Left lobe of liver (tissue), 2 donors: Measurements from ENCODE around the gene AFF4. TPM values are rescaled to one million over a fixed set of nuclear protein-coding genes. Genes with fewer than 3 reads are reported as not detected.
"Not testable (repeated sequence)": the region's sequence is repeated elsewhere in the genome, so short reads cannot be mapped to it uniquely, and the experiment has no call there.

Source experiments
- ATAC-seq: fragments of 200-7000 bp; cut with Tn5 transposase; one replicate; pipeline ENCODE4 v1.9.1; 2020; ENCODE audit warnings: mild to moderate bottlenecking, moderate library complexity
- DNase-seq: peaks from one replicate; pipeline ENCODE4 v3.0.0-alpha.2; 2020; ENCODE audit warnings: low spot score
- total RNA-seq: library from RNA; stranded (reverse); gene quantifications from one replicate; pipeline ENCODE4 v1.2.1, GENCODE V29; 2021
- donor health status: DM: no; HTN: no; CAD: no; lungs with moderate emphysema.
- donor health status: DM: no; HTN: yes; CAD: no.

Gene AFF4
- 17.4 TPM for total RNA-seq

GRCh38 chr5:132963171-132964104, at the start of gene AFF4:
AFF4 (minus strand) TSS chr5:132963634; CDS start chr5:132937189, 26,445 bp downstream.
- peak; percentile 98 for DNase-seq
- peak; percentile 92 for ATAC-seq

- ATAC-seq, DNase-seq: not testable (repeated sequence)
Measured at GRCh38 chr5:133008455-133008854, 45.0 kb upstream of the AFF4 start.

GRCh38 chr5:133006653-133007052, 43.2 kb upstream of the AFF4 start:
- DNase-seq, result no peak
- no peak for ATAC-seq

GRCh38 chr5:132999246-132999645, 35.8 kb upstream of the AFF4 start:
- ATAC-seq (no peak), DNase-seq (no peak)

GRCh38 chr5:132998556-132998955, 35.1 kb upstream of the AFF4 start:
- no peak for ATAC-seq
- DNase-seq, result peak; percentile 11

- DNase-seq (no peak), ATAC-seq (no peak)
Measured at GRCh38 chr5:132996307-132996706, 32.9 kb upstream of the AFF4 start.

GRCh38 chr5:132987531-132988408, 24.3 kb upstream of the AFF4 start:
- ATAC-seq (no peak), DNase-seq (peak; percentile 27)

- not testable (repeated sequence) for DNase-seq, ATAC-seq
Measured at GRCh38 chr5:132982971-132983370, 19.5 kb upstream of the AFF4 start.

GRCh38 chr5:132981288-132981687, 17.9 kb upstream of the AFF4 start:
- DNase-seq (peak; percentile 6), ATAC-seq (no peak)

GRCh38 chr5:132979976-132980375, 16.5 kb upstream of the AFF4 start:
- ATAC-seq, result no peak
- DNase-seq, result no peak

GRCh38 chr5:132979367-132979940, 16.0 kb upstream of the AFF4 start:
- no peak for ATAC-seq

GRCh38 chr5:132976852-132977251, 13.4 kb upstream of the AFF4 start:
- no peak for ATAC-seq
- DNase-seq, result no peak

More at GRCh38 chr5:132979367-132979940, 16.0 kb upstream of the AFF4 start:
- peak; percentile 10 for DNase-seq

- ATAC-seq, DNase-seq: not testable (repeated sequence)
Measured at GRCh38 chr5:132972436-132972828, 9.0 kb upstream of the AFF4 start.

- DNase-seq, result no peak
- ATAC-seq, result no peak
Measured at GRCh38 chr5:132971483-132972435, 8.3 kb upstream of the AFF4 start.

GRCh38 chr5:132965120-132965519, 1.7 kb upstream of the AFF4 start:
- no peak for DNase-seq
- no peak for ATAC-seq

- DNase-seq (no peak), ATAC-seq (peak; percentile 12)
Measured at GRCh38 chr5:132962429-132963021, 909 bp downstream of the AFF4 start.

GRCh38 chr5:132961887-132962286, 1.5 kb downstream of the AFF4 start:
- no peak for DNase-seq
- ATAC-seq, result no peak

GRCh38 chr5:132961123-132961815, 2.2 kb downstream of the AFF4 start:
- not testable (repeated sequence) for ATAC-seq, DNase-seq
